Measurements from ENCODE around the gene CAPN1. TPM values are rescaled to one million over a fixed set of nuclear protein-coding genes. Genes with fewer than 3 reads are reported as not detected.

Gene CAPN1
- total and polyA plus RNA-seq, 2 of the 13 experiments (the other 11 are each of a cell fraction or from before 2014, with no cell fraction given), result 57.3 to 82.6 TPM

DNA sequence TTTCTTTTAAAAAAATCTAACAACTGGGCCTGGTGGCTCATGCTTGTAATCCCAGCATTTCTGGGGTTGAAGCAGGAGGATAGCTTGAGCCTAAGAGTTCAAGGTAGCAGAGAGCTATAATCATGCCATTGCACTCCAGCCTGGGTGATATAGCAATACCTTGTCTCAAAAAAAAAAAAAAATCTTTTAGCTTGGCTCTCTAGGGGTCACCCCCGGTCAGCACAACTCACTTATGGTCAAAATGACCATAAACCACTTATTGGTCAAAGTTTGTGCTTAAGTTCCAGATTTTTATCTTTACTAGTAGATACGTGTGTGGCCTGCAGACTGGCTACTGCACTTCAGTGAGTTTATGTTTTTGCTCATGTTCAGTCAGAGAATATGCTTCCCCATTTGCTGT is 18.0 kb upstream of the CAPN1 start:
- peaks cover 54% of the 10 kb centered on the region for H3K4me1 ChIP-seq (ENCODE audit: insufficient read depth, low read length)
- WGBS (ENCODE audit: low lambda C conversion rate), result 4% methylated on average over 2 of the region's 2 CpGs
- TF ChIP-seq MED1 (CRISPR knock-in tag; IDR thresholded peaks at IDR 0.05) (0 out of 2 replicates have a peak, but pooled peaks have one; percentile 15), ZSCAN22 (CRISPR knock-in tag; IDR thresholded peaks at IDR 0.05) (no peak), ZNF362 (CRISPR knock-in tag; IDR thresholded peaks at IDR 0.05; ENCODE audit: borderline replicate concordance) (peak; percentile 51; the same call in 1 of the 2 replicates), MYC (CRISPR knock-in tag; IDR thresholded peaks at IDR 0.05; ENCODE audit: borderline replicate concordance) (no peak), ZSCAN12 (CRISPR knock-in tag; IDR thresholded peaks at IDR 0.05) (0 out of 2 replicates have a peak, but pooled peaks have one; percentile 31), MAX (IDR thresholded peaks at IDR 0.05) (no peak), SMC3 (IDR thresholded peaks at IDR 0.05; ENCODE audit: low read length) (0 out of 2 replicates have a peak, but pooled peaks have one; percentile 2), RXRB (CRISPR knock-in tag; IDR thresholded peaks at IDR 0.05; ENCODE audit: borderline replicate concordance) (0 out of 2 replicates have a peak, but pooled peaks have one; percentile 15), MTA1 (CRISPR knock-in tag; IDR thresholded peaks at IDR 0.05; ENCODE audit: borderline replicate concordance) (no peak)
- TF ChIP-seq, protein P1, sequence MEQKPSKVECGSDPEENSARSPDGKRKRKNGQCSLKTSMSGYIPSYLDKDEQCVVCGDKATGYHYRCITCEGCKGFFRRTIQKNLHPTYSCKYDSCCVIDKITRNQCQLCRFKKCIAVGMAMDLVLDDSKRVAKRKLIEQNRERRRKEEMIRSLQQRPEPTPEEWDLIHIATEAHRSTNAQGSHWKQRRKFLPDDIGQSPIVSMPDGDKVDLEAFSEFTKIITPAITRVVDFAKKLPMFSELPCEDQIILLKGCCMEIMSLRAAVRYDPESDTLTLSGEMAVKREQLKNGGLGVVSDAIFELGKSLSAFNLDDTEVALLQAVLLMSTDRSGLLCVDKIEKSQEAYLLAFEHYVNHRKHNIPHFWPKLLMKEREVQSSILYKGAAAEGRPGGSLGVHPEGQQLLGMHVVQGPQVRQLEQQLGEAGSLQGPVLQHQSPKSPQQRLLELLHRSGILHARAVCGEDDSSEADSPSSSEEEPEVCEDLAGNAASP (CRISPR knock-in tag; IDR thresholded peaks at IDR 0.05; ENCODE audit: borderline replicate concordance), result peak; percentile 36; the same call in 1 of the 2 replicates
- no peaks in the 10 kb centered on the region for H3K27me3 ChIP-seq (ENCODE audit: control insufficient read depth in 1 of 2, insufficient read depth in 2 of 2, low read length in 2 of 2)
- no peaks in the 10 kb centered on the region for H3K36me3 ChIP-seq (replicated peaks in 1 of 2; ENCODE audit: control insufficient read depth in 1 of 2, insufficient read depth in 2 of 2, low read length in 2 of 2)
- H3K4me3 ChIP-seq (replicated peaks in 1 of 3; ENCODE audit: insufficient read depth in 1 of 3, low read depth in 2 of 3, low read length in 3 of 3), result no peak overlapping the region
- BruUV-seq (replicated peaks), result no TSS peak
- ATAC-seq (peak; percentile 33; the same call in 2 of the 3 replicates), DNase-seq (ENCODE audit: low spot score) (peak; percentile 20), FAIRE-seq (peak; percentile 28)
- ChIA-PET CTCF (ENCODE audit: low intra/inter-chr PET ratio, low total read pairs) (no interaction called here), POLR2A (interaction anchor here (1.2 to 3.9 kb wide), 3 partner anchors 19 to 52 kb away, joined by 3 to 105 read pairs (median 3); partner anchors contain the start of genes SYVN1 and TM7SF2)
- intact Hi-C loops (cut with micrococcal nuclease; ENCODE audit: unreplicated experiment) (no loop called here), in situ Hi-C loops (cut with HindIII; ENCODE audit: extremely low pct_ligation_motif_present, low pct_unique_long_range_greater_than_20kb) (no loop called here)
- H4K20me1 ChIP-seq (ENCODE audit: insufficient read depth, low read length), result no peaks in the 10 kb centered on the region
- H3K79me2 ChIP-seq (ENCODE audit: insufficient read depth, low read length), result no peaks in the 10 kb centered on the region
- no peak overlapping the region for H3K9ac ChIP-seq (ENCODE audit: insufficient read depth, low read depth, low read length)
- peak overlapping the region; percentile 99 for H3K27ac ChIP-seq (ENCODE audit: extremely low read length, insufficient read depth, low read length)
- no peak overlapping the region for H2AFZ ChIP-seq (ENCODE audit: low read length)
- 0 out of 2 replicates have a peak overlapping the region, but pooled peaks have one; percentile 4 for H3K4me2 ChIP-seq (ENCODE audit: low read depth, low read length)
- H3K9me3 ChIP-seq (ENCODE audit: low read length), result no peaks in the 10 kb centered on the region
